ENCODE data around the gene RNF125.
"Not testable (repeated sequence)": the region's sequence is repeated elsewhere in the genome, so short reads cannot be mapped to it uniquely, and the experiment has no call there.

RNF125 gene

GRCh38 chr18:31996007-31996406, 22.6 kb upstream of the RNF125 start:
- no peak overlapping the region for H3K27ac ChIP-seq
- ChIA-PET CTCF (no interaction called here), POLR2A (ENCODE audit: low non-redundant PET) (no interaction called here)
- TF ChIP-seq CTCF (conservative IDR thresholded peaks at IDR 0.05; ENCODE audit: low read depth), result no peak
- DNase-seq (ENCODE audit: low spot score), result no peak

- no peak for DNase-seq (ENCODE audit: low spot score)
- ChIA-PET CTCF (no interaction called here), POLR2A (ENCODE audit: low non-redundant PET) (no interaction called here)
- no peak overlapping the region for H3K27ac ChIP-seq
- no peak for TF ChIP-seq CTCF (conservative IDR thresholded peaks at IDR 0.05; ENCODE audit: low read depth)
These were observed 19.7 kb upstream of the RNF125 start for GRCh38 chr18:31998880-31999412.

GRCh38 chr18:32001141-32001540, 17.5 kb upstream of the RNF125 start:
- POLR2A ChIA-PET (ENCODE audit: low non-redundant PET); CTCF ChIA-PET; H3K27ac ChIP-seq; DNase-seq (ENCODE audit: low spot score): not testable (repeated sequence)

GRCh38 chr18:32003822-32004221, 14.8 kb upstream of the RNF125 start:
- POLR2A ChIA-PET (ENCODE audit: low non-redundant PET); CTCF ChIA-PET; DNase-seq (ENCODE audit: low spot score); H3K27ac ChIP-seq: not testable (repeated sequence)

GRCh38 chr18:32010124-32010721, 8.4 kb upstream of the RNF125 start:
- DNase-seq (ENCODE audit: low spot score), result no peak
- CTCF ChIA-PET, result no interaction called here
- H3K27ac ChIP-seq, result no peak overlapping the region
- TF ChIP-seq CTCF (conservative IDR thresholded peaks at IDR 0.05; ENCODE audit: low read depth), result no peak
- POLR2A ChIA-PET (ENCODE audit: low non-redundant PET), result no interaction called here

GRCh38 chr18:32011193-32011592, 7.4 kb upstream of the RNF125 start:
- H3K27ac ChIP-seq, result no peak overlapping the region
- TF ChIP-seq CTCF (conservative IDR thresholded peaks at IDR 0.05; ENCODE audit: low read depth), result no peak
- no peak for DNase-seq (ENCODE audit: low spot score)
- POLR2A ChIA-PET (ENCODE audit: low non-redundant PET), result no interaction called here
- CTCF ChIA-PET, result interaction anchor here (0.6 kb wide), 1 partner anchor 23 kb away, joined by 3 read pairs; no protein-coding TSS in a partner anchor

- H3K27ac ChIP-seq, result peak overlapping the region; percentile 75
- ChIA-PET POLR2A (ENCODE audit: low non-redundant PET) (no interaction called here), CTCF (interaction anchor here (1.0 to 1.2 kb wide), 2 partner anchors 53 to 77 kb away, joined by 3 read pairs; partner anchors contain the start of gene TRAPPC8)
- peak; percentile 23 for DNase-seq (ENCODE audit: low spot score)
- TF ChIP-seq CTCF (conservative IDR thresholded peaks at IDR 0.05; ENCODE audit: low read depth), result no peak
These were observed 775 bp downstream of the RNF125 start for GRCh38 chr18:32019251-32019948.

- H3K27ac ChIP-seq; DNase-seq (ENCODE audit: low spot score); POLR2A ChIA-PET (ENCODE audit: low non-redundant PET); CTCF ChIA-PET: not testable (repeated sequence)
These were observed 1.5 kb downstream of the RNF125 start for GRCh38 chr18:32019949-32020625.

All from RWPE1 (cell line).